Esophagus squamous epithelium (tissue), 4 donors: ENCODE data around the gene ZNF93.

Experiments
- POLR2A ChIP-seq, 4 donors: fragments of 450-650 bp; IDR thresholded peaks; one replicate each; pipeline ENCODE4 v1.6.1; 2017; ENCODE audit warnings: antibody characterized with exemption in 4 of 4, mild to moderate bottlenecking in 4 of 4, moderate library complexity in 3 of 4
- TF ChIP-seq, protein P1 (sequence below), 6 experiments: fragments of 450-650 bp in 4 of 6; fragments of 200-600 bp in 2 of 6; sonication (generic) in 2 of 6; IDR thresholded peaks; one replicate each; pipeline ENCODE4 v1.5.1; 2016 to 2019; ENCODE audit warnings: antibody characterized with exemption in 6 of 6, mild to moderate bottlenecking in 4 of 6, moderate library complexity in 4 of 6

DNA sequence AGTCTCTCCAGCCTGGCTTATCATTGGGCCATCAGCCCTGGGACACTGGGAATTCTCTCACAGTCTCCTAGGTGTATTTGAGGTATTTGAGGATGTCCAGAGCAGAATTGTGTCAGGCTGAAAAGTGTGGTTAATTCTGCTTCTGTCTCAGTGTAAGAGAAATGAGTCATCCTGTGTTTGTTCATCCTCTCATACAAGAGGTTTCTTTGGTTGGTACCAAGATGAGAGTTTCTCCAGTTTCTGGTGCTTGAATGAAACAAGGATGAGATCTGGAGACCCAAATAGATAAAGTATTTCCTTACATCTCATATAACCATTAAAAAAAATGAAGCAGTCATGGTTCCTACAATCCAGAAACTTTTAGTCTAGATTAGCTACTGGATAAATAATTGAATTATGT is 27.4 kb upstream of the ZNF93 start:
- TF ChIP-seq, protein P1, sequence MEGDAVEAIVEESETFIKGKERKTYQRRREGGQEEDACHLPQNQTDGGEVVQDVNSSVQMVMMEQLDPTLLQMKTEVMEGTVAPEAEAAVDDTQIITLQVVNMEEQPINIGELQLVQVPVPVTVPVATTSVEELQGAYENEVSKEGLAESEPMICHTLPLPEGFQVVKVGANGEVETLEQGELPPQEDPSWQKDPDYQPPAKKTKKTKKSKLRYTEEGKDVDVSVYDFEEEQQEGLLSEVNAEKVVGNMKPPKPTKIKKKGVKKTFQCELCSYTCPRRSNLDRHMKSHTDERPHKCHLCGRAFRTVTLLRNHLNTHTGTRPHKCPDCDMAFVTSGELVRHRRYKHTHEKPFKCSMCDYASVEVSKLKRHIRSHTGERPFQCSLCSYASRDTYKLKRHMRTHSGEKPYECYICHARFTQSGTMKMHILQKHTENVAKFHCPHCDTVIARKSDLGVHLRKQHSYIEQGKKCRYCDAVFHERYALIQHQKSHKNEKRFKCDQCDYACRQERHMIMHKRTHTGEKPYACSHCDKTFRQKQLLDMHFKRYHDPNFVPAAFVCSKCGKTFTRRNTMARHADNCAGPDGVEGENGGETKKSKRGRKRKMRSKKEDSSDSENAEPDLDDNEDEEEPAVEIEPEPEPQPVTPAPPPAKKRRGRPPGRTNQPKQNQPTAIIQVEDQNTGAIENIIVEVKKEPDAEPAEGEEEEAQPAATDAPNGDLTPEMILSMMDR (IDR thresholded peaks at IDR 0.05): no peak
- no peak for TF ChIP-seq POLR2A (IDR thresholded peaks at IDR 0.05)
